GM23248 (cell line): ENCODE data around the gene SEPHS2.

Experiments
- EZH2 ChIP-seq: fragments of 200-600 bp; sonication (generic); IDR thresholded peaks from 2 replicates; pipeline ENCODE4 v1.6.1; 2018; ENCODE audit warnings: antibody characterized with exemption, mild to moderate bottlenecking; ENCODE audit not compliant: insufficient read depth, poor library complexity, severe bottlenecking
- EZH2phosphoT487 ChIP-seq: fragments of 200-600 bp; sonication (generic); IDR thresholded peaks from 2 replicates; pipeline ENCODE4 v1.6.1; 2018; ENCODE audit warnings: antibody characterized with exemption, moderate library complexity, mild to moderate bottlenecking, low read depth; ENCODE audit not compliant: insufficient read depth

DNA sequence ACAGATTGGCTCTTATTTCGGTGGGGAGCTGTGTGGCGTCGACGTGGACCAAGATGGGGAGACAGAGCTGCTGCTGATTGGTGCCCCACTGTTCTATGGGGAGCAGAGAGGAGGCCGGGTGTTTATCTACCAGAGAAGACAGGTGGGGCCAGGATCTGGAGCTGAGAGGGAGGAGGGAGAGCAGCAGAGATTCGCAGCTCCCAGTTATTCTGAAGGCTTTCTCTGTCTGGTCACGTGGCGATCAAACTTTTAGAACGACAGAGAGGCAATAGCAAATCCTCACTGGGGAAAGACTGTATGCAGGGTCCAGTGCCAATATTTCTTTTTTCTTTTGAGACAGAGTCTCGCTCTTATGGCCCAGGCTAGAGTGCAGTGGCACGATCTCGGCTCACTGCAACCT, 49.0 kb upstream of the SEPHS2 start:
- TF ChIP-seq EZH2phosphoT487 (no peak), EZH2 (no peak)
